Right kidney (tissue), 1 donor: Measurements from ENCODE around the gene NDOR1.
A peak's percentile ranks its signal among the peaks of the same experiment; 100 is the strongest.

Experiments used
- DNase-seq: peaks from one replicate; pipeline ENCODE4 v3.0.0-alpha.2; 2016

The NDOR1 gene

DNA sequence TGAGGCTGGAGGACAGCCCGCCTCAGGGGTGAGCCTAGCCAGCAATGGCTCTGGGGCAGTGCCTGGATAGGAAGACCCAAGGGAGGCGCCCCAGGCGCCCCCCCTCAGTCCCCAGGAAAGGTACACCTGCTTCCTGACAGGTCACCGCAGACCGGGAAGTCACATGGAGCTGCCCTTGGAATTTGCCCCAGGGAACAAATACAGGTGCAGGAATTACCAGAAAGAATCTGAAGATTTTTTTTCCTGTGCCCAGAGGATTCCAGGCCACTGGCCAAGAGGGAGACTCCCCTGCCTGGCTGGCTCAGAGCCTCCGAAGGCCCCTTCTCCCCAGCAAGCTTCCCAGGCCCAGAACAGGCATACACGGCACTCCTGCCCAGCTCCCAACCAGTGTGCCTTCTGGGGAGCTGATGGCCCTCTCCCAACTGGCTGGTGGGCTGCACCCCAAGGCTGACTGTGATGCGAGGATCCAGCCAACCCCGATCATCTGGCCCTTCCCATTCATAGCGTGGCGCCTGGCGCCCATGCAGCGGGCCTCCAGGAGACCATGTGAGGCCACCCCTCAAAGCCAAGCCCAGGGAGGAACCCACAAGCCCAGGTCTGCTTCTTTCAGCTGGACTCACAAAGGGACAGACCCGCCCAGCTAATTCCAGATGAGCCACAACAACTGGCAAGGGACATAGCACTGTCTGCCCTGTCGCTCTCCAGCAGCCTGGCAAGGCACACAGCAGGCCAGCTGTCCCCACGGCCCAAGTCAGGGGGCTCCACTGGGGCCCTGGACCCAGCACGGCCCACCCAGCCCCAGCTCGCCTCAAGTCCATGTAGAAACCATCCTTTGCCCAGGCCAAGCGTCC, 7.2 kb upstream of the NDOR1 start:
- no peak for DNase-seq

DNA sequence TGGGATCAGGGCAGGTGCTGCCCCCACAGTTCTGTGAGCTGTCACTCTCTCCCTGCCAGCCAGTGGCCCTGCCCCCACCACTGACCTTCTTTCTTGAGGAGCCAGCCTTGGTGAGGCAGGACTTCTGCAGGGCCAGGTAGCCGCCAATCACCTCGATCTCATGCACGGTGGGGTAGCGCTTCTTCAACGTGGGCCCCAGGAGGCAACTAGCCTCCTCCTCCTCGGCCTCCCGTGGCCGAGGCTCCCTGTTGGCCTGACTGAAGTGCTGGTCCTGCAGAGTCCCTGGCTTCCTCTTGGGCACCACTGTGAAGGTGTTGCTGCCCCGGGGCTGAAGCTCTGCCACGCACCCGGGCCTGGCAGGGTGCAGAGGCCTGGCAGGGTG, 6.6 kb upstream of the NDOR1 start:
- DNase-seq = no peak

DNA sequence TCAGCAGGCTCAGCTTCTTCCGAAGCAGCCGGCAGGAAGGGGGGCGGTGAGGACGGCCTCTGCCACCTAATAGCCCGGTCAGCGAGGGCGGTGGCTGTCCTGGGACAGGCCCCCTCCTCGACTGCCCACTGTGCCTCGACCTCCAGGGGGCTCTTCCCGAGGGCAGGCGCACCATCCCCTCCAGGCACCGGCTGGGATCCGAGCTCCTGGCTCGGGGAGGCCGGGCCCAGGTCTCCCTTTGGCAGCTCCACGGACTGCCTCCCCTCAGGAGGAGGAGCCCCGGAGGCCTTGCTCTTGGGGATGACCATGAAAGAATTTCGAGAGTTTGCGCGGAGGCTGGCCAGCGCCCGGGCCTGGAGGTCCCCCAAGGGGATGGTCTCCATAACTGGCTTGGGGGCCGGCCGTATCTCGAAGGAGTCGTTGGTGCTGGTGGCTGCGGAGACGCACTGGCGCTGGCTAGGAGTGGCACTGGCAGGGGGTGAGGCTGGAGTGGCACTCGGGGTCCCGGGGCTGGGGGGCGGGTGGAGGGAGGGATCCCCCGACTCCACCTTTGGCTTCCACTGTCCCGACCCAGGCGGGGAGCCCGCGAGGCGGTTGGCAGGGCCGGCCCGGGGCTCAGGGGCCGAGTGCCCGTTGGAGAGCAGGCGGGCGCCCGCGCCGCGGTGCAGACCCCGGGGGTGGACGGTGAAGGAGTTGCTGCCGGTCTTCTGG, 5.9 kb upstream of the NDOR1 start:
- no peak for DNase-seq

GRCh38 chr9:137200311-137201204, 4.9 kb upstream of the NDOR1 start, which contains the start of gene TPRN:
TSS of gene TPRN (minus strand) at chr9:137200741. CDS start at chr9:137200711, 30 bp downstream.
- DNase-seq = peak; percentile 86

- no peak for DNase-seq
Measured at GRCh38 chr9:137201205-137201868, 4.2 kb upstream of the NDOR1 start.

DNA sequence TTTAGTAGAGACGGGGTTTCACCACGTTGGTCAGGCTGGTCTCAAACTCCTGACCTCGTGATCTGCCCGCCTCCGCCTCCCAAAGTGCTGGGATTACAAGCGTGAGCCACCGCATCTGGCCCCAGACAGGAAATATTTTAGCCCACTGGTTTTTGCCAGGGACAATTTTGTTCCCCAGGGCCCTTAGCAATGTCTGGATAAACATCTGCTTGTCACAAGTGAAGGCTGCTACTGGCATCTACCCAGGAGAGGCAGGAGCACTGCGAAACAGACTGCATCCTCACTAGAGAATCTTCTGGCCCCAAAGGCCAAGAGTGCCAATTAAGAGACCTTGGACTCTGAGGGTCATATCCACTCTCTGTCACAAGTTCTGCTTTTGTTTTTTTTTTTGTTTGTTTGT, 2.5 kb upstream of the NDOR1 start:
- no peak for DNase-seq

- no peak for DNase-seq
Measured at GRCh38 chr9:137204731-137205125, 772 bp upstream of the NDOR1 start.

GRCh38 chr9:137206602-137207001, 1.1 kb downstream of the NDOR1 start:
- DNase-seq = no peak

DNA sequence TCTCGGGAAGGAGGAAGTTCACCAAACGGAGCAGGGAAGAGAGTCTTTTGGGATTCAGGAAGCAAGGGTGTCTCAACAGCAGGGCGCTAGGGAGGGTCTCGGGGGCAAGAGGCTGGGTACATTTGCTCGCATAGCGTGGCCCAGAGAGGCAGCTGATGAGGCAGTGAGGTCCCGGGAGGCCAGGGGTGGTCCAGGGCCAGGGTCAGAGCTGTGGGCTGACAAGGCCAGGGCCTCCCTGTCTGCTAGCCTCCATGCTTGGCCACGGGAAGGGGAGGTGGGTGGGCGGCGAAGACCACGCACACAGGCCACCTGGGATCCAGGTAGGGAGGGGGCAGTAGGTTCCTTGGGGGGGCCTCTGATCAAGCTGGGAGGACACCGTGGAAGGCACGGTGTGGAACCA, 6.0 kb downstream of the NDOR1 start:
- DNase-seq = no peak

DNA sequence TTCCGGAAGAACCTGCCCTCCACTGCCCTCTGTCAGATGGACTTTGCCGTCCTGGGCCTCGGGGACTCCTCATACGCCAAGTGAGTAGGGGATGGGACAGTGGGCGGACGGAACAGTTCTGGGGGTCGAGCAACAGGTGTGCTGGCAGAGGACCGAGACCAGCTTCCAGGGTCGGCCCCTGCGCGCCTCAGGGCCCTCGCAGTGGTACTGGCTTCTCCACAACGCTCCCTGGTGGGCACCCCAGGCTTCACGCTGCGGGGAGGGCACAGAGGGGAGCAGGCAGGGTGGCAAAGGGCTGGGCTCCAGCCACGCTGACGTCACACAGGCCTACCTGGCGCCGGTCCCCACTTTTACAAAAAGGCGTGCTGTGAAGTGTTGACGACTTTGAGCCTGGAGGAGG, 7.0 kb downstream of the NDOR1 start:
- DNase-seq = no peak

GRCh38 chr9:137213160-137214060, 7.9 kb downstream of the NDOR1 start:
- no peak for DNase-seq

- no peak for DNase-seq
Measured at GRCh38 chr9:137214620-137215019, 9.1 kb downstream of the NDOR1 start.

GRCh38 chr9:137215196-137215986, 9.9 kb downstream of the NDOR1 start:
- no peak for DNase-seq

GRCh38 chr9:137216188-137216965, 10.9 kb downstream of the NDOR1 start:
- no peak for DNase-seq

GRCh38 chr9:137217276-137218211, 12.0 kb downstream of the NDOR1 start:
- DNase-seq = no peak

GRCh38 chr9:137218212-137218753, 12.8 kb downstream of the NDOR1 start:
- no peak for DNase-seq

- no peak for DNase-seq
Measured at GRCh38 chr9:137218754-137219271, 13.3 kb downstream of the NDOR1 start.
